Retinal pigment epithelial cell (primary cell): ENCODE measurements around the gene KANK2.

Source experiments
- DNase-seq: peaks from one replicate; pipeline ENCODE4 v3.0.0-alpha.2; 2010; ENCODE audit warnings: low read depth
- H3K4me3 ChIP-seq: 2 replicates; pipeline ENCODE4 v1.5.1; 2011; ENCODE audit warnings: mild to moderate bottlenecking, low read length, control low read depth, moderate library complexity
- TF ChIP-seq, protein P1 (sequence below): conservative IDR thresholded peaks from 2 replicates; pipeline ENCODE4 v1.5.1; 2011; ENCODE audit warnings: low read depth, low read length, control low read depth, inconsistent platforms

The KANK2 gene

DNA sequence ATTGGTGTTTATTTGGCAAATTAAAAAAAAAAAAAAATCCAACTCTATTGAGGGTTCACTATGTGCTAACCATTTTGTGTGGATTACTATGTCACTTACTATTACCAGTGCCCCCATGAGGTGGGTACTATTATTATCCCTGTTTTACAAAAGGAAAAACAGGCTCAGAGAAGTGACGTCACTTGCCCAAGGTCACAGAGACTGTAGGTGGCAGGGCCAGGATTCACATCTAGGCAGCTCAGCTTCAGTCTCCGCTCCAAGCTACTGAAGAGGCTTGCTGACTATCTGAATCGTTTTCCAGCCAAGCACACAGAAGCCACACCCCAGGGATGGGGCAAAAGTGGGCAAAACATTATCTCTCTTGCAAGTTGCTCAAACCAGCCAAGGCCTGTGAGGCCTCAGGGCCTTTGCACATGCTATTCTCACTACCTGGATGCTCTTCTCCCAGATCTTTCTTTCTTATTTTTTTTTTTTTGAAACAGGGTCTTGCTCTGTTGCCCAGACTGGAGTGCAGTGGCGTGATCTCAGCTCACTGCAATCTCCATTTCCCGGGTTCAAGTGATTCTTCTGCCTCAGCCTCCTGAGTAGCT lies 37.2 kb upstream of the KANK2 start:
- no peak overlapping the region for H3K4me3 ChIP-seq
- DNase-seq: no peak
- TF ChIP-seq, protein P1, sequence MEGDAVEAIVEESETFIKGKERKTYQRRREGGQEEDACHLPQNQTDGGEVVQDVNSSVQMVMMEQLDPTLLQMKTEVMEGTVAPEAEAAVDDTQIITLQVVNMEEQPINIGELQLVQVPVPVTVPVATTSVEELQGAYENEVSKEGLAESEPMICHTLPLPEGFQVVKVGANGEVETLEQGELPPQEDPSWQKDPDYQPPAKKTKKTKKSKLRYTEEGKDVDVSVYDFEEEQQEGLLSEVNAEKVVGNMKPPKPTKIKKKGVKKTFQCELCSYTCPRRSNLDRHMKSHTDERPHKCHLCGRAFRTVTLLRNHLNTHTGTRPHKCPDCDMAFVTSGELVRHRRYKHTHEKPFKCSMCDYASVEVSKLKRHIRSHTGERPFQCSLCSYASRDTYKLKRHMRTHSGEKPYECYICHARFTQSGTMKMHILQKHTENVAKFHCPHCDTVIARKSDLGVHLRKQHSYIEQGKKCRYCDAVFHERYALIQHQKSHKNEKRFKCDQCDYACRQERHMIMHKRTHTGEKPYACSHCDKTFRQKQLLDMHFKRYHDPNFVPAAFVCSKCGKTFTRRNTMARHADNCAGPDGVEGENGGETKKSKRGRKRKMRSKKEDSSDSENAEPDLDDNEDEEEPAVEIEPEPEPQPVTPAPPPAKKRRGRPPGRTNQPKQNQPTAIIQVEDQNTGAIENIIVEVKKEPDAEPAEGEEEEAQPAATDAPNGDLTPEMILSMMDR: no peak

DNA sequence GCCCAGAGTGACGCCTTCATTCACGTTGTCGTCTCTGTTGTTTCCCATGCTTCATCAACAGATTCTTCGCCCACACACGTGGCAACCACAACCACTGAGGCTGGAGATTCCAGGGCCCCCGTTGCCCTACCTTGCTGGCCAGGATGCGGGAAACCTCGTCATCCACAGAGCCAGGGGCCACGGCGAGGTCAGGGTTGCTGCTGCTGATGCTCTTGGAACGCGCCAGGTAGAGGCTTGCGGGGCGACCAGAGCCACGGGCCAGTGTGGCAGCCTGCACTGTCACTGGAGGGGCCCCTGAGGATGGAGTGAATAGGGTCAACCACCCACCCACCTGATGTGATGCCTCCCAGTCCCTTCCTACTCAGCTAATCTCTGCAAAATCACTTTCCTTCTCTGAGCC lies 35.7 kb upstream of the KANK2 start:
- TF ChIP-seq, protein P1: no peak
- no peak for DNase-seq
- no peak overlapping the region for H3K4me3 ChIP-seq

DNA sequence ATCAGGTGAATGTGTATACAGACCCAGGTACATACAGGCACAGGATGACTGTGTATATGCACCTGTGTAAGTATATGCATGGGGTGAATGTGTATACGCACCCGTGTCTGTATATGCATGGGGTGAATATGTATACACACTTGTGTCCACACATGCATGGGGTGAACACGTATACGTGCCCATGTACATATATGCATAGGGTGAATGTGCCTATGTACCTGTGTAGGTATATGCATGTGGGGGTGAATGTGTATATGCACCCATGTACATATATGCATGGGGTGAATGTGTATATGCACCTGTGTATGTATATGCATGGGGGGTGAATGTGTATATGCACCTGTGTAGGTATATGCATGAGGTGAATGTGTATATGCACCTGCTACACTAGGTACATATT lies 35.2 kb upstream of the KANK2 start:
- no peak overlapping the region for H3K4me3 ChIP-seq
- no peak for DNase-seq
- TF ChIP-seq, protein P1: no peak

DNA sequence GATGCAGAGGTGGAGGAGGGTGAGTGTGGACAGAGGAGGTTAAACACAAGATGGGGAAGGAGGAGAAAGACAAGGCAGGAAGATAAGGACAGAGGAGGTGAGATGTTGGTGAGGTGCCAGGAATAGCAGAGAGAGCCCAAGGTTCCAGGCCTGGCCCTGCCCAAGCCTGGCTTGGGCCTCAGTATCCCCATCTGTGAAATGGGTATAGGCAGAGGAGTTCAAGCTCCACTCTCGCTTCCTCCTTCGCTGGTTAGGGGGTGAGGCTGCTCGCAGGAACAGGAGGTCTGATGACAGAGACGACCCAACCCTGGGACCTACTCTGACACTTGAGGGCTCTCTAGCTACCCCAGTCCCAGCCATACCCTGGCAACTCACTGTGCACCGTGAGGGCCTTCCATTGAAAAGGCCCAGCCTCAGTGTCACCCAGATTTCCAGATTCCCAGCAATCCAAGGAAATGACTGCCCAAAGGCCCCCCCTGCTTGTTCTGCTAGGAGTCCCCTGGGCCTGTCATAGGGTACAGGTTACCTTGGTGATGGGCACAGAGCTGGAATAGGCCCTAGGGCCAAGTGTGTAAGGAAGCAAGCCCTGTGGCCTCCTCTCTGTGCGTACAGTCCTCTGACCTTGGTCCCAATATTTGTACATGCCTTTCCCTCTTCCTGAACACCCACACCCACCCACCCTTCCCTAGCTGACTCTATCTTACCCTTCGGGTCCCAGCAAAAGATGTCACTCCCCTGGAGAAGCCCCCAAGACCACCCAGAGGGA lies 33.5 kb upstream of the KANK2 start:
- H3K4me3 ChIP-seq: no peak overlapping the region
- TF ChIP-seq, protein P1: no peak
- no peak for DNase-seq

DNA sequence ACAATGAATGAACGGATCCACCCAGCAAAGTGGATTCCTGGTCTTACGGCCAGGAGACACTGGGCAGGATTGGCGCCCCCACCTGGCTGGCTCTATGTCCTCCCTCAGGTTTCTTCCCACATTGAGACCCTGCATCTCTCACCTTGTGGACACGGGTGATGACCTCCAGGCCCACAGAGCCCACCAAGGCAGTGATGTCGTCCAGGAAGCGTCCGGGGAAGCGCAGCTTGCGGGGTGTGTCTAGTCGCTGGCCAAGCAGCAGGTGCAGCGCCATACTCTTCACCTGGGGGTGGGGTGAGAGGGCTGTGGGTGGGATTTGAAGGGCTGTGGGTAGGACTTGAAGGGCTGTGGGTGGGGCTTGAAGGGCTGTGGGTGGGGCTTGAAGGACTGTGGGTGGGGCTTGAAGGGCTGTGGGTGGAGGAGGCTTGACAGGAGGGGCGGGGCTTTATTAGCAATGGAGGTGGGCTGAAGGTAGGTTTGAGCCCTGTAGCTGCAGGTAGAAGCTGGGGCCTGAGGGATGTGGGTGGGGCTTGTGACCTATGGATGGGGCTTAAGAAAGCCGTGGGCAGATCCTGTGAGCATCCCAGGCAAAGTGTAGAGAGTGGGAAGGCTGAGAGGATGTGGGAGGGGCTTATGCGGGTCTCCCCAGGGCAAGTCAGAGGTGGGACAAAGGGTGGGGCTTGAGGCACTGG lies 30.0 kb upstream of the KANK2 start:
- H3K4me3 ChIP-seq: no peak overlapping the region
- TF ChIP-seq, protein P1: peak; percentile 21
- DNase-seq: no peak

DNA sequence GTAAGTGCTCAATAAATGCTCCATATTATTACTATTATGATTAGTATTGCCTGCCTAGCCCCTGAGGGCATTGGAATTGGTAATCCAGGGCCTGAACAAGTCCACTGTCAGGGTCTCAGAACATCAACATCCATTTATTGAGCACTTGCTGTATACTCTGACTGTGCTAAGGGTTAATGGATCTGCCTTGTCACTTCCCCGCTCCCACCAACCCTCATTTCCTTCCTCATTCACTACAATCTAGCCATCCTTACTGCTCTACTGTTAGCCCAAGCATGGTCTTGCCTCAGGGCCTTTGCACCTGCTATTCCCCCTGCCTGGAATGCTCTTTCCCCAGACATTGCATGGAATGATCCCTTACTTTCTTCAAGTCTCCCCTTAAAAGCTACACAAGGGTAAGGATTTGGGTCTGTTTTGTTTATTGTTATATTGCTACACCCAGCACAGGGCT lies 29.4 kb upstream of the KANK2 start:
- TF ChIP-seq, protein P1: no peak
- H3K4me3 ChIP-seq: no peak overlapping the region
- no peak for DNase-seq
